ENCODE measurements around the gene KREMEN1. TPM values are rescaled to one million over a fixed set of nuclear protein-coding genes. Genes with fewer than 3 reads are reported as not detected.

Gene KREMEN1
- total and polyA plus RNA-seq, 3 donors from 2014 or later, result 42.5 to 54.9 (median 54.5) TPM

DNA sequence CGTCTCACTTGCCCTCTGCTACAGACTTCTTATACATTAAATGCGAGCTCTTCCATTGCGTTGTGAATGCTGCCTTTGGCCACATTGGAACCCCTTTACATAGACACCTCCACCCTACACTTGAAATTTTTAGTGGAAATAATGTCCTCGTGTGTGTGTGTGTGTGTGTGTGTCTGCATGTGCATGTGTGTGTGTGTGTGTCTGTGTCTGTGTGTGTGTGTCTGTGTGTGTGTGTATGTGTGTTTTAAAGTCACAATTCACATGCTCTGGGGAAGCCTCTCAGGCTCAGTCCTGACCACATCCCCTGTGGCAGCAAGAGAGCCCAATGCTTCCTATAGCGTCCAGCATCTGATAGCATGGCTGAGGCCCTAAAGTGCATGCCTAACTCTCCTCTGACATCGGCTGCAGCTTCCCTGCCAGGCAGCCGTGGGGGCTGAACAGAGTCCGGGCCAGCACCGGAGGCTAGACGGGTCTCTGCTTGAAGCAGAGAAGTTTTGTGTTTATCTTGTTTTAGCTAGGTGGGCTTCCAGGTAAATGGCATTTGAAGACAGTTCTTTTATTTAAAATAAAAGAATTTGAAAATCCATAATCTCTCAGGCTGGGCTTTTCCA, 68.3 kb downstream of the KREMEN1 start:
- TF ChIP-seq POLR2A (IDR thresholded peaks at IDR 0.05), result no peak
- TF ChIP-seq, protein P1, sequence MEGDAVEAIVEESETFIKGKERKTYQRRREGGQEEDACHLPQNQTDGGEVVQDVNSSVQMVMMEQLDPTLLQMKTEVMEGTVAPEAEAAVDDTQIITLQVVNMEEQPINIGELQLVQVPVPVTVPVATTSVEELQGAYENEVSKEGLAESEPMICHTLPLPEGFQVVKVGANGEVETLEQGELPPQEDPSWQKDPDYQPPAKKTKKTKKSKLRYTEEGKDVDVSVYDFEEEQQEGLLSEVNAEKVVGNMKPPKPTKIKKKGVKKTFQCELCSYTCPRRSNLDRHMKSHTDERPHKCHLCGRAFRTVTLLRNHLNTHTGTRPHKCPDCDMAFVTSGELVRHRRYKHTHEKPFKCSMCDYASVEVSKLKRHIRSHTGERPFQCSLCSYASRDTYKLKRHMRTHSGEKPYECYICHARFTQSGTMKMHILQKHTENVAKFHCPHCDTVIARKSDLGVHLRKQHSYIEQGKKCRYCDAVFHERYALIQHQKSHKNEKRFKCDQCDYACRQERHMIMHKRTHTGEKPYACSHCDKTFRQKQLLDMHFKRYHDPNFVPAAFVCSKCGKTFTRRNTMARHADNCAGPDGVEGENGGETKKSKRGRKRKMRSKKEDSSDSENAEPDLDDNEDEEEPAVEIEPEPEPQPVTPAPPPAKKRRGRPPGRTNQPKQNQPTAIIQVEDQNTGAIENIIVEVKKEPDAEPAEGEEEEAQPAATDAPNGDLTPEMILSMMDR (IDR thresholded peaks at IDR 0.05), result no peak
- no peaks in the 10 kb centered on the region for H3K36me3 ChIP-seq (ENCODE audit: low read depth, missing control alignments)
- H3K9me3 ChIP-seq, result no peaks in the 10 kb centered on the region
- no peaks in the 10 kb centered on the region for H3K27me3 ChIP-seq
- H3K4me3 ChIP-seq, result no peak overlapping the region
- no peak overlapping the region for H3K27ac ChIP-seq
- no peak for DNase-seq
- WGBS, 2 donors, result 79 to 80% methylated on average over 10 of the region's 10 CpGs
- intact Hi-C loops (cut with DNase I; ENCODE audit: low total_unique reads), result no loop called here
- peaks cover 17% of the 10 kb centered on the region for H3K4me1 ChIP-seq

DNA sequence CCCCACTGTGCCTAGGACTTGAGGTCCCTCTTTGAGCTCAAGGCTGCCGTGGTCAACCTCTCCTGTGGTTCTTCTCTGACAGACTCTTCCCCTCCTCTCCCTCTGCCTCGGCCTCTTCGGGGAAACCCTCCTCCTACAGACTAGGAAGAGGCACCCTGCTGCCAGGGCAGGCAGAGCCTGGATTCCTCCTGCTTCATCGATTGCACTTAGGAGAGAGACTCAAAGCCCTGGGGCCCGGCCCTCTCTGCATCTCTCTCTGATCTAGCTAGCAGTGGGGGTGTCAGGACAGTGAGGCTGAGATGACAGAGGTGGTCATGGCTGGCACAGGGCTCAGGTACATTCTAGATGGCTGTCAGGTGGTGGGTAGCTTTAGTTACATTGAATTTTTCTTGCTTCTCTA, 69.3 kb downstream of the KREMEN1 start:
- DNase-seq, result no peak
- H3K9me3 ChIP-seq, result no peaks in the 10 kb centered on the region
- 79 to 84% methylated on average over 5 of the region's 5 CpGs for WGBS, 2 donors
- TF ChIP-seq POLR2A (IDR thresholded peaks at IDR 0.05), result no peak
- no peaks in the 10 kb centered on the region for H3K36me3 ChIP-seq (ENCODE audit: low read depth, missing control alignments)
- no peak overlapping the region for H3K4me3 ChIP-seq
- H3K27ac ChIP-seq, result no peak overlapping the region
- peaks cover 19% of the 10 kb centered on the region for H3K4me1 ChIP-seq
- intact Hi-C loops (cut with DNase I; ENCODE audit: low total_unique reads), result no loop called here
- no peaks in the 10 kb centered on the region for H3K27me3 ChIP-seq

DNA sequence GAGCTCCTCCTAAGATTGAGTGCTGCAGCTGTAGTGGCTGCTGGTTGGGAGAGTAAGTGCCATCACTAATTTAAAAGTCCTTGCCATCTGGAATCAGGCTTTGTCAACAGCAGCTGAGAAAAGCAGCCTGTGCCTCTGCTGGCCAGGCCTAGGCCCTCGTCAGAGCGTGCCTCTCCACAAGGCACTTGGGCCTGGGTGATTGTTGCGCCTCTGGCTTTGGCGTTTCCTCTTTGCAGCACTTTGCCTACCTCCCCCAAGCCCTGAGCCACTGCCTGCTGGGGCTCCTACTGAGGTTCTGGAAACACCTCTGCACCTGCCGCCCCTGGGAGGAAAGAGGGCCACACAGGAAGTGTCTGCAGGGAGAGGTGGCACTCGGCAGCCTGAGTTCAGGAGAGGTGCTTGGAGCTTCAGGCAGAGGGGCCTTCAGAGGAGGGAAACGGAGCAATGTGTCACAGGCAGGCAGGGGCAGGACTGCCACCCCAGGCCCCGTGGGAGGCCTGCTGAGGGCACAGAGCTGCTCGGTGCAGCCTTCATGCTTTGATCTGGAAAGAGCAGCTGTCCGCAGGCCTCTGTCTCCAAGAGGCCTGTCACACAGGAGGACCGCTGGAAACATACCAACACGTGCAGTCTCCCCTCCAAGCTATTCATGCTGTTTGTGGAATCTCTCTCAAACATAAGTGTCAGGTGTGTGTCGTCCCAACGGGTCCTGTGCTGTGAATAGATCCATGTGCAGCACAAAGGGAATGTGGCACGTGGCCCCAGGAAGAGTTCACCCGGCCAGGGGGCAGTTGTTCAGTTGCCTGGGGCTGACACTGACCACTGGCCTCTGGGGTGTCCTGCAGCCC, 71.3 kb downstream of the KREMEN1 start:
- H3K27ac ChIP-seq, result peak overlapping the region; percentile 30 to 79
- H3K4me3 ChIP-seq, result no peak overlapping the region
- no peaks in the 10 kb centered on the region for H3K9me3 ChIP-seq
- intact Hi-C loops (cut with DNase I; ENCODE audit: low total_unique reads), result no loop called here
- no peaks in the 10 kb centered on the region for H3K36me3 ChIP-seq (ENCODE audit: low read depth, missing control alignments)
- no peaks in the 10 kb centered on the region for H3K27me3 ChIP-seq
- WGBS, 2 donors, result 78% methylated on average over 16 of the region's 16 CpGs; no CpG with 5 or more reads in 1 of the 2 donors
- no peak for TF ChIP-seq POLR2A (IDR thresholded peaks at IDR 0.05)
- TF ChIP-seq, protein P1 (IDR thresholded peaks at IDR 0.05), result no peak
- peak; percentile 13 for DNase-seq
- H3K4me1 ChIP-seq, result peaks cover 25% of the 10 kb centered on the region

DNA sequence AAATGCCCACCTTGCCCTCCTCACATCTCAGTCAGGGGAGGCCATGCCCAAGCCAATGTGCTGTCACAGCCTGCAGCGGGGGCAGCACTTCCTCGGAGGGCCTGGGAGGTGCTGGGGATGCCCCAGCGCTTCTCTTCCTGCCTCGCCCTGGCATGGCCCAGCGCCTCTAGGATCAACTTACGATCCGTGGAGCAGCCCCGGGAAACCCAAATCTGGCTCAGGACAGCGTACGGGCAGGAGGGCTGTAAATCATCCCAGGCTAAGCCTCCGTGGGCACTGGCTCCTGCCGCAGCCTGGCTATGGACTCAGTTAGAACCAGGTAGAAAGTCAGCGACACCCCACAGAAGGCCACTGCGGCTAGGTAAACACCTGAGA, 71.9 kb downstream of the KREMEN1 start:
- TF ChIP-seq, protein P1 (IDR thresholded peaks at IDR 0.05), result no peak
- TF ChIP-seq POLR2A (IDR thresholded peaks at IDR 0.05), result no peak
- no peak overlapping the region for H3K4me3 ChIP-seq
- peaks cover 29% of the 10 kb centered on the region for H3K4me1 ChIP-seq
- no peaks in the 10 kb centered on the region for H3K9me3 ChIP-seq
- 79 to 81% methylated on average over 5 to 14 of the region's 14 CpGs for WGBS, 2 donors
- H3K27ac ChIP-seq, result peak overlapping the region; percentile 30 to 79
- intact Hi-C loops (cut with DNase I; ENCODE audit: low total_unique reads), result no loop called here
- H3K36me3 ChIP-seq (ENCODE audit: low read depth, missing control alignments), result no peaks in the 10 kb centered on the region
- DNase-seq, result no peak
- no peaks in the 10 kb centered on the region for H3K27me3 ChIP-seq

DNA sequence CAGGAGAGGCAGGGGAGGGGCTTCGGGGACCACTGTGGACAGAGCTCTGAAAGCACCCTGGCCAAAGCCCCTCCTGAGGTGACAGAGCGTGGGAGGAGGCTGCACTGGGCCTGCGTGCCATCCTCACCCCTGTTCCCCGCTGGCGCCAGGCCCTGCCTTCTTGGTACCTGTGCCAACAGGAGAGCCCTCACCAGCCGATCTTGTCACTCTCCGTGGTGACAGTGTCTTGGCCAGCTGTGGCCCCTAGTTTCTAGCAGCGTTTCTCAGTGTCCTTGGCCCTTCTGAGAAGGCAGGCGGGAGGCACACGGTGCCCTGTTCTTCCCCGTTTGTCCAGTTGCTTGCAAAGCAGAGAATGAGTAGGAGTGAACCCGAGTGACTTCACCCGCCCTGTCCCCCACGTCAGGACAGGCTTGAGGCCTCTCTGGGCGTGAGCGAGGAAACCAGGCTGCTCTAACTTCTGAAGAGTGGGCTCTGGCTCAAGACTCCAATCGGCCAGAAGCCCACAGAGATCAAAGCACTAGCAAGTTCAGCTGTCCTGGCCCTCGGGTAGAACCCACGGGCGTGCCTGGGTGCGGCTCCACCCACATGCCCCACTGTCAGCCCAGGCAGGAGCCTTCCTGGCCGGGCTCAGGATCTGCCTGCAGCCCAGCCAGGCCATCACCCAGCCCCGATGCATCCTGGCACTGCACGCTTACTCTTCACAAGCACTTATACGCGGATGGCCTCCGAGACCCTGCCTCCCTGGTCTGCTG, 72.7 kb downstream of the KREMEN1 start:
- no peaks in the 10 kb centered on the region for H3K9me3 ChIP-seq
- H3K27me3 ChIP-seq, result no peaks in the 10 kb centered on the region
- peak; percentile 88 for DNase-seq
- peaks cover 37% of the 10 kb centered on the region for H3K4me1 ChIP-seq
- H3K4me3 ChIP-seq, result no peak overlapping the region
- H3K36me3 ChIP-seq (ENCODE audit: low read depth, missing control alignments), result no peaks in the 10 kb centered on the region
- WGBS, 2 donors, result 57 to 89% methylated on average over 14 to 27 of the region's 27 CpGs
- intact Hi-C loops (cut with DNase I; ENCODE audit: low total_unique reads), result no loop called here
- TF ChIP-seq, protein P1 (IDR thresholded peaks at IDR 0.05), result no peak
- TF ChIP-seq POLR2A (IDR thresholded peaks at IDR 0.05), result no peak
- H3K27ac ChIP-seq, result peak overlapping the region; percentile 68 to 79
